HepG2 (cell line): ENCODE results near the gene DYSF. TPM values are rescaled to one million over a fixed set of nuclear protein-coding genes. Genes with fewer than 3 reads are reported as not detected.

ENCODE experiments used
- ETV6 ChIP-seq: sonication (generic); formaldehyde crosslinking; conservative IDR thresholded peaks from 2 replicates; pipeline ENCODE4 v1.4.0; 2020; ENCODE audit warnings: missing genetic modification reagents
- IKZF5 ChIP-seq: IDR thresholded peaks from 2 replicates; pipeline ENCODE4 v1.6.1; 2018; ENCODE audit warnings: missing genetic modification reagents, mild to moderate bottlenecking, missing compliant biosample characterization
- JUND ChIP-seq: sonication (generic); formaldehyde crosslinking; IDR thresholded peaks from 2 replicates; pipeline ENCODE4 v1.8.0; 2022; ENCODE audit warnings: mild to moderate bottlenecking, missing genetic modification reagents
- MXD1 ChIP-seq: sonication (generic); formaldehyde crosslinking; IDR thresholded peaks from 2 replicates; pipeline ENCODE4 v1.4.0; 2020; ENCODE audit warnings: mild to moderate bottlenecking, missing genetic modification reagents
- PITX1 ChIP-seq: sonication (generic); formaldehyde crosslinking; IDR thresholded peaks from 2 replicates; pipeline ENCODE4 v1.5.1; 2020; ENCODE audit warnings: mild to moderate bottlenecking, missing genetic modification reagents
- RARA ChIP-seq: IDR thresholded peaks from 2 replicates; pipeline ENCODE4 v1.6.1; 2016; ENCODE audit warnings: missing genetic modification reagents, missing compliant biosample characterization
- SALL1 ChIP-seq: sonication (generic); formaldehyde crosslinking; IDR thresholded peaks from 2 replicates; pipeline ENCODE4 v1.8.0; 2022; ENCODE audit warnings: mild to moderate bottlenecking, missing genetic modification reagents
- SPEN ChIP-seq: sonication (generic); formaldehyde crosslinking; IDR thresholded peaks from 2 replicates; pipeline ENCODE4 v1.5.1; 2020; ENCODE audit warnings: low read depth, mild to moderate bottlenecking, missing genetic modification reagents
- ZKSCAN5 ChIP-seq: sonication (generic); formaldehyde crosslinking; IDR thresholded peaks from 2 replicates; pipeline ENCODE4 v1.5.1; 2020; ENCODE audit warnings: mild to moderate bottlenecking, missing genetic modification reagents
- ZNF138 ChIP-seq: sonication (generic); formaldehyde crosslinking; IDR thresholded peaks from 2 replicates; pipeline ENCODE4 v1.5.0; 2020; ENCODE audit warnings: mild to moderate bottlenecking, low read depth, missing genetic modification reagents
- ZNF451 ChIP-seq: sonication (generic); formaldehyde crosslinking; IDR thresholded peaks from 2 replicates; pipeline ENCODE4 v1.5.0; 2020; ENCODE audit warnings: mild to moderate bottlenecking, missing genetic modification reagents
- ZNF687 ChIP-seq: sonication (generic); formaldehyde crosslinking; IDR thresholded peaks from 2 replicates; pipeline ENCODE4 v1.5.1; 2020; ENCODE audit warnings: mild to moderate bottlenecking, missing genetic modification reagents, moderate library complexity
- polyA plus RNA-seq, 8 experiments: library from polyadenylated mRNA; depleted of rRNA in 3 of 8; stranded (reverse) in 7 of 8; unstranded in 1 of 8; fragments of >200 nt; fragmentation: Illumina TruSeq in 4 of 8; extraction: Trizol in 4 of 8; gene quantifications; 2 replicates each; pipeline versions ENCODE4 v1.2.1 to v1.2.3, GENCODE V29; 2011 to 2016; ENCODE audit warnings: low read depth in 4 of 8, missing spikeins in 1 of 8, mixed read lengths in 1 of 8; ENCODE audit not compliant: insufficient read depth in 1 of 8
- total RNA-seq, 5 experiments: library from RNA; depleted of rRNA; stranded (reverse); fragments of >200 nt; fragmentation: Illumina TruSeq; extraction: Trizol; gene quantifications; 2 replicates each; pipeline ENCODE4 v1.2.3, GENCODE V29; 2016; ENCODE audit warnings: low read depth in 1 of 5
- TF ChIP-seq, protein P1 (sequence below): IDR thresholded peaks from 2 replicates; pipeline ENCODE4 v1.6.1; 2016; ENCODE audit warnings: low read depth
- TF ChIP-seq, protein P2 (sequence below): sonication (generic); formaldehyde crosslinking; IDR thresholded peaks from 2 replicates; pipeline ENCODE4 v1.4.0; 2020; ENCODE audit warnings: missing genetic modification reagents
- TF ChIP-seq, protein P3 (sequence below): IDR thresholded peaks from 2 replicates; pipeline ENCODE4 v1.6.1; 2012; ENCODE audit warnings: inconsistent platforms

The DYSF gene
- total and polyA plus RNA-seq, 2 of the 13 experiments (the other 11 are each of a cell fraction or from before 2014, with no cell fraction given): 0.15 to 2.4 TPM

DNA sequence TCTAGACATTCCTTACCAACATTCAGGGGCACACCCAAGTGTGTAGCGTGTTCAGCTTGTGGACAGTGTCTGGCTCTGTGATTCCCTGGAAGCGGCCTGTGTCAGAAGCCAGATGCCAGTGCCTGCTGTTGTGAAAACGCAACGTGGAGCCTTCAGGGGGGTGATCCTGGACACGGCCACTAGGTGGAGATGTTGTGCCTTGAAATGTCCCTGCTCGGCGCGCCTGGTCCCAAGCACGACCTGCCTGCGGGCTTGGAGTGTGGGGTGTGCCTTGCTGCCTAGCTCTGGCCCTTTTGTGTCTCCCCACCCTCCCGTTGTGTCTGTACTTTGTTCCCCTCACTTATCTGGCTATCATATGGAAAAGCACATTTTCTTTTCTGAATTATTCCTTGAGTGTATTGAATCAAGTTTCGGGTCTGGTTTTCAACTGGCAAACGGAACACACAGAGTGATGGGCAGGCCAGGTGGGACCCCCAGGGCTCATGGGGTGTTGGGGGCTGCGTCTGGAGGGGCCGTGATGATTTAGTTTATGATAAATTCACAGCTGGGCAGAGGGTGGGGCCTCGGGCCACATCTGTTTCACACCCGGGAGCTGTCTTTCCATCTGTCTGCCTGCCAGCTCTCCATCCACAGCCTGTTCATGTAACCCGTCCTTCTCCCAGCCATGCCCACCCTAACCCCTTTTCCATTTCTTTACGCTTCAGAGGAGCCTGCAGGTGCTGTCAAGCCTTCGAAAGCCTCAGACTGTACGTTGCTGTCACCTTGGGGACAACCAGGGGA is 95.5 kb downstream of the DYSF start (continued):
- TF ChIP-seq MXD1 (CRISPR knock-in tag): no peak
- TF ChIP-seq, protein P1, sequence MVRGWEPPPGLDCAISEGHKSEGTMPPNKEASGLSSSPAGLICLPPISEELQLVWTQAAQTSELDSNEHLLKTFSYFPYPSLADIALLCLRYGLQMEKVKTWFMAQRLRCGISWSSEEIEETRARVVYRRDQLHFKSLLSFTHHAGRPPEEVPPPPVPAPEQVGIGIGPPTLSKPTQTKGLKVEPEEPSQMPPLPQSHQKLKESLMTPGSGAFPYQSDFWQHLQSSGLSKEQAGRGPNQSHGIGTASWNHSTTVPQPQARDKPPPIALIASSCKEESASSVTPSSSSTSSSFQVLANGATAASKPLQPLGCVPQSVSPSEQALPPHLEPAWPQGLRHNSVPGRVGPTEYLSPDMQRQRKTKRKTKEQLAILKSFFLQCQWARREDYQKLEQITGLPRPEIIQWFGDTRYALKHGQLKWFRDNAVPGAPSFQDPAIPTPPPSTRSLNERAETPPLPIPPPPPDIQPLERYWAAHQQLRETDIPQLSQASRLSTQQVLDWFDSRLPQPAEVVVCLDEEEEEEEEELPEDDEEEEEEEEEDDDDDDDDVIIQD (CRISPR knock-in tag): 0 out of 2 replicates have a peak, but pooled peaks have one; percentile 41
- TF ChIP-seq ETV6: no peak
- TF ChIP-seq ZNF451 (CRISPR knock-in tag): peak; percentile 67; the same call in 1 of the 2 replicates
- peak; percentile 47; the same call in 1 of the 2 replicates for TF ChIP-seq SPEN (CRISPR knock-in tag)
- TF ChIP-seq ZNF687 (CRISPR knock-in tag): peak; percentile 55
- 0 out of 2 replicates have a peak, but pooled peaks have one; percentile 25 for TF ChIP-seq ZNF138 (CRISPR knock-in tag)
- TF ChIP-seq, protein P2, sequence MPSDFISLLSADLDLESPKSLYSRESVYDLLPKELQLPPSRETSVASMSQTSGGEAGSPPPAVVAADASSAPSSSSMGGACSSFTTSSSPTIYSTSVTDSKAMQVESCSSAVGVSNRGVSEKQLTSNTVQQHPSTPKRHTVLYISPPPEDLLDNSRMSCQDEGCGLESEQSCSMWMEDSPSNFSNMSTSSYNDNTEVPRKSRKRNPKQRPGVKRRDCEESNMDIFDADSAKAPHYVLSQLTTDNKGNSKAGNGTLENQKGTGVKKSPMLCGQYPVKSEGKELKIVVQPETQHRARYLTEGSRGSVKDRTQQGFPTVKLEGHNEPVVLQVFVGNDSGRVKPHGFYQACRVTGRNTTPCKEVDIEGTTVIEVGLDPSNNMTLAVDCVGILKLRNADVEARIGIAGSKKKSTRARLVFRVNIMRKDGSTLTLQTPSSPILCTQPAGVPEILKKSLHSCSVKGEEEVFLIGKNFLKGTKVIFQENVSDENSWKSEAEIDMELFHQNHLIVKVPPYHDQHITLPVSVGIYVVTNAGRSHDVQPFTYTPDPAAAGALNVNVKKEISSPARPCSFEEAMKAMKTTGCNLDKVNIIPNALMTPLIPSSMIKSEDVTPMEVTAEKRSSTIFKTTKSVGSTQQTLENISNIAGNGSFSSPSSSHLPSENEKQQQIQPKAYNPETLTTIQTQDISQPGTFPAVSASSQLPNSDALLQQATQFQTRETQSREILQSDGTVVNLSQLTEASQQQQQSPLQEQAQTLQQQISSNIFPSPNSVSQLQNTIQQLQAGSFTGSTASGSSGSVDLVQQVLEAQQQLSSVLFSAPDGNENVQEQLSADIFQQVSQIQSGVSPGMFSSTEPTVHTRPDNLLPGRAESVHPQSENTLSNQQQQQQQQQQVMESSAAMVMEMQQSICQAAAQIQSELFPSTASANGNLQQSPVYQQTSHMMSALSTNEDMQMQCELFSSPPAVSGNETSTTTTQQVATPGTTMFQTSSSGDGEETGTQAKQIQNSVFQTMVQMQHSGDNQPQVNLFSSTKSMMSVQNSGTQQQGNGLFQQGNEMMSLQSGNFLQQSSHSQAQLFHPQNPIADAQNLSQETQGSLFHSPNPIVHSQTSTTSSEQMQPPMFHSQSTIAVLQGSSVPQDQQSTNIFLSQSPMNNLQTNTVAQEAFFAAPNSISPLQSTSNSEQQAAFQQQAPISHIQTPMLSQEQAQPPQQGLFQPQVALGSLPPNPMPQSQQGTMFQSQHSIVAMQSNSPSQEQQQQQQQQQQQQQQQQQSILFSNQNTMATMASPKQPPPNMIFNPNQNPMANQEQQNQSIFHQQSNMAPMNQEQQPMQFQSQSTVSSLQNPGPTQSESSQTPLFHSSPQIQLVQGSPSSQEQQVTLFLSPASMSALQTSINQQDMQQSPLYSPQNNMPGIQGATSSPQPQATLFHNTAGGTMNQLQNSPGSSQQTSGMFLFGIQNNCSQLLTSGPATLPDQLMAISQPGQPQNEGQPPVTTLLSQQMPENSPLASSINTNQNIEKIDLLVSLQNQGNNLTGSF (CRISPR knock-in tag): no peak
- peak; percentile 66 for TF ChIP-seq PITX1 (CRISPR knock-in tag)
- TF ChIP-seq, protein P3, sequence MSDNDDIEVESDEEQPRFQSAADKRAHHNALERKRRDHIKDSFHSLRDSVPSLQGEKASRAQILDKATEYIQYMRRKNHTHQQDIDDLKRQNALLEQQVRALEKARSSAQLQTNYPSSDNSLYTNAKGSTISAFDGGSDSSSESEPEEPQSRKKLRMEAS: peak; percentile 50; the same call in 1 of the 2 replicates
- no peak for TF ChIP-seq ZKSCAN5 (CRISPR knock-in tag)
- 0 out of 2 replicates have a peak, but pooled peaks have one; percentile 30 for TF ChIP-seq IKZF5 (CRISPR knock-in tag)
- TF ChIP-seq SALL1 (CRISPR knock-in tag): peak; percentile 87
- no peak for TF ChIP-seq JUND
- TF ChIP-seq RARA (CRISPR knock-in tag): 0 out of 2 replicates have a peak, but pooled peaks have one; percentile 21
